ENCODE results near the gene CARNS1. TPM values are rescaled to one million over a fixed set of nuclear protein-coding genes. Genes with fewer than 3 reads are reported as not detected.

Gene CARNS1
- total RNA-seq, 1 donor from 2014 or later = 0.07 TPM

- DNase-seq (ENCODE audit: low read depth, low spot score) = no peak
These were observed 6.2 kb upstream of the CARNS1 start for GRCh38 chr11:67409261-67409666.

GRCh38 chr11:67409781-67410368 is 5.6 kb upstream of the CARNS1 start:
- DNase-seq (ENCODE audit: low read depth, low spot score) = no peak

- no peak for DNase-seq (ENCODE audit: low read depth, low spot score)
These were observed 5.1 kb upstream of the CARNS1 start for GRCh38 chr11:67410369-67410831.

GRCh38 chr11:67410984-67411784 is 4.3 kb upstream of the CARNS1 start:
- no peak for DNase-seq (ENCODE audit: low read depth, low spot score)

GRCh38 chr11:67411785-67412152 is 3.7 kb upstream of the CARNS1 start:
- DNase-seq (ENCODE audit: low read depth, low spot score) = no peak

GRCh38 chr11:67412495-67413179 is 2.8 kb upstream of the CARNS1 start:
- no peak for DNase-seq (ENCODE audit: low read depth, low spot score)

GRCh38 chr11:67413266-67413849 is 2.1 kb upstream of the CARNS1 start:
- no peak for DNase-seq (ENCODE audit: low read depth, low spot score)

- DNase-seq (ENCODE audit: low read depth, low spot score) = no peak
These were observed 1.2 kb downstream of the CARNS1 start for GRCh38 chr11:67416416-67417335.

GRCh38 chr11:67417425-67417824 is 1.9 kb downstream of the CARNS1 start:
- no peak for DNase-seq (ENCODE audit: low read depth, low spot score)

- no peak for DNase-seq (ENCODE audit: low read depth, low spot score)
These were observed 3.2 kb downstream of the CARNS1 start for GRCh38 chr11:67418476-67419281.

- DNase-seq (ENCODE audit: low read depth, low spot score) = no peak
These were observed 4.0 kb downstream of the CARNS1 start for GRCh38 chr11:67419325-67420049.

GRCh38 chr11:67420147-67420645 is 4.7 kb downstream of the CARNS1 start:
- DNase-seq (ENCODE audit: low read depth, low spot score) = no peak

- DNase-seq (ENCODE audit: low read depth, low spot score) = peak; percentile 57
These were observed 5.4 kb downstream of the CARNS1 start for GRCh38 chr11:67420646-67421429.

GRCh38 chr11:67421430-67422031 is 6.1 kb downstream of the CARNS1 start:
- DNase-seq (ENCODE audit: low read depth, low spot score) = no peak

GRCh38 chr11:67422891-67423290 is 7.4 kb downstream of the CARNS1 start:
- no peak for DNase-seq (ENCODE audit: low read depth, low spot score)

- DNase-seq (ENCODE audit: low read depth, low spot score) = no peak
These were observed 8.0 kb downstream of the CARNS1 start for GRCh38 chr11:67423466-67423865.

GRCh38 chr11:67423891-67424613 is 8.6 kb downstream of the CARNS1 start:
- no peak for DNase-seq (ENCODE audit: low read depth, low spot score)

Data from pulmonary artery endothelial cell (primary cell).